Transverse colon (tissue), 4 donors: ENCODE results near the gene PRDM1. TPM values are rescaled to one million over a fixed set of nuclear protein-coding genes. Genes with fewer than 3 reads are reported as not detected.

ENCODE experiments used
- DNase-seq: peaks from one replicate; pipeline ENCODE4 v3.0.0-alpha.2; 2019
- H3K27ac ChIP-seq, 4 donors: fragments of 200-600 bp; sonication (generic); 2 replicates each; pipeline ENCODE4 v1.5.1; 2016 to 2018; ENCODE audit warnings: inconsistent platforms in 4 of 4
- H3K27me3 ChIP-seq: fragments of 200-600 bp; sonication (generic); 2 replicates; pipeline ENCODE4 v1.5.1; 2017; ENCODE audit warnings: inconsistent platforms
- H3K36me3 ChIP-seq, 4 donors: fragments of 200-600 bp; sonication (generic); 2 replicates each; pipeline ENCODE4 v1.5.1; 2017 to 2019; ENCODE audit warnings: inconsistent platforms in 4 of 4
- H3K4me1 ChIP-seq, 4 donors: fragments of 200-600 bp; sonication (generic); 2 replicates each; pipeline ENCODE4 v1.5.1; 2017 to 2020; ENCODE audit warnings: inconsistent platforms in 4 of 4
- H3K4me3 ChIP-seq, 4 donors: fragments of 200-600 bp; sonication (generic); 1 replicate in 1 of 4; 2 replicates in 3 of 4; pipeline versions ENCODE4 v1.5.1 to v1.6.1; 2017 to 2019; ENCODE audit warnings: inconsistent platforms in 4 of 4
- H3K9me3 ChIP-seq, 2 donors: fragments of 200-600 bp; sonication (generic); 2 replicates each; pipeline ENCODE4 v1.5.1; 2017 to 2019; ENCODE audit warnings: inconsistent platforms in 2 of 2
- CTCF ChIP-seq, 5 experiments: fragments of 200-600 bp in 3 of 5; fragments of 450-650 bp in 2 of 5; sonication (generic) in 3 of 5; IDR thresholded peaks; 1 replicate in 2 of 5; 2 replicates in 3 of 5; pipeline ENCODE4 v1.5.1; 2016 to 2017; ENCODE audit warnings: antibody characterized with exemption in 5 of 5, inconsistent platforms in 3 of 5, mild to moderate bottlenecking in 2 of 5, moderate library complexity in 1 of 5
- EP300 ChIP-seq: sonication (generic); formaldehyde crosslinking; IDR thresholded peaks from one replicate; pipeline ENCODE4 v1.6.1; 2017; ENCODE audit warnings: antibody characterized with exemption, low read depth
- POLR2A ChIP-seq: fragments of 450-650 bp; IDR thresholded peaks from one replicate; pipeline ENCODE4 v1.6.1; 2016; ENCODE audit warnings: antibody characterized with exemption, mild to moderate bottlenecking, moderate library complexity
- POLR2AphosphoS5 ChIP-seq, 3 donors: sonication (generic); formaldehyde crosslinking; IDR thresholded peaks; one replicate each; pipeline ENCODE4 v1.6.1; 2016; ENCODE audit warnings: antibody characterized with exemption in 3 of 3
- WGBS, 2 donors: methylation state at CpG; one replicate each; pipeline ENCODE4 v1.1.5; 2018; ENCODE audit warnings: low coverage in 1 of 2; 5-methylcytosine and 5-hydroxymethylcytosine counted together
- in situ Hi-C, 4 donors: fragments of 200-750 bp; cut with MboI; loops; one replicate each; pipeline versions ENCODE4 v1.15.0 to v1.15.1; 2017; ENCODE audit warnings: low sequenced_read_pairs in 3 of 4, low pct_ligation_motif_present in 1 of 4, low pct_unique_long_range_greater_than_20kb in 1 of 4
- intact Hi-C: fragments of 100-400 bp; cut with DNase I; formaldehyde crosslinking; loops from one replicate; pipeline ENCODE4 v1.15.1; 2023; ENCODE audit warnings: low total_unique reads
- total RNA-seq, 4 donors: library from RNA; depleted of rRNA; stranded (reverse); fragments of >200 nt; gene quantifications; one replicate each; pipeline ENCODE4 v1.1.0, GENCODE V29; 2016

The PRDM1 gene
- total RNA-seq, 4 donors from 2014 or later: 2.4 to 32.4 (median 18.6) TPM

- intact Hi-C loops (no loop called here), in situ Hi-C loops (loop anchor here in 1 of 4 donors (25.0 kb wide), 1 partner anchor 569 kb away; no protein-coding TSS in a partner anchor)
- 57 to 69% methylated on average over 1 to 5 of the region's 5 CpGs for WGBS, 2 donors
- H3K4me1 ChIP-seq: peaks cover 0 to 12% (median 4%) of the 10 kb centered on the region in 4 donors
- no peak for DNase-seq
- H3K27me3 ChIP-seq: no peaks in the 10 kb centered on the region
- no peak overlapping the region for H3K27ac ChIP-seq
- H3K4me3 ChIP-seq: no peak overlapping the region
- TF ChIP-seq EP300 (no peak), CTCF (IDR thresholded peaks at IDR 0.05) (peak in 1 of 5 experiments; percentile 6)
- no peaks in the 10 kb centered on the region for H3K36me3 ChIP-seq
- no peaks in the 10 kb centered on the region for H3K9me3 ChIP-seq
Measured at GRCh38 chr6:106056060-106056745, 29.9 kb upstream of the PRDM1 start.

- Histone ChIP-seq H3K27ac (no peak overlapping the region), H3K9me3 (no peaks in the 10 kb centered on the region), H3K4me1 (peaks cover 0 to 12% (median 4%) of the 10 kb centered on the region in 4 donors), H3K27me3 (no peaks in the 10 kb centered on the region), H3K4me3 (no peak overlapping the region), H3K36me3 (no peaks in the 10 kb centered on the region)
- no peak for TF ChIP-seq POLR2AphosphoS5 (IDR thresholded peaks at IDR 0.05)
- intact Hi-C loops: no loop called here
- peak; percentile 27 for DNase-seq
- WGBS, 2 donors: 0 to 42% methylated on average over 1 of the region's 1 CpG
- in situ Hi-C loops: loop anchor here in 1 of 4 donors (25.0 kb wide), 1 partner anchor 570 kb away; no protein-coding TSS in a partner anchor
Measured at GRCh38 chr6:106056746-106057390, 29.3 kb upstream of the PRDM1 start.

GRCh38 chr6:106059331-106059730 is 26.8 kb upstream of the PRDM1 start:
- WGBS, 2 donors: 84% methylated on average over 2 of the region's 2 CpGs
- intact Hi-C loops: loop anchor here (2.0 kb wide), 1 partner anchor 77 kb away; no protein-coding TSS in a partner anchor
- no peaks in the 10 kb centered on the region for H3K27me3 ChIP-seq
- H3K9me3 ChIP-seq: no peaks in the 10 kb centered on the region
- H3K36me3 ChIP-seq: no peaks in the 10 kb centered on the region
- no peak for TF ChIP-seq CTCF (IDR thresholded peaks at IDR 0.05)
- TF ChIP-seq POLR2A: no peak
- no peak for TF ChIP-seq EP300
- no peak for TF ChIP-seq POLR2AphosphoS5 (IDR thresholded peaks at IDR 0.05)
- H3K4me3 ChIP-seq: no peak overlapping the region
- no peak overlapping the region for H3K27ac ChIP-seq
- DNase-seq: no peak
- in situ Hi-C loops: loop anchor here in 1 of 4 donors (25.0 kb wide), 1 partner anchor 572 kb away; no protein-coding TSS in a partner anchor
- peaks cover 0 to 12% (median 4%) of the 10 kb centered on the region in 4 donors for H3K4me1 ChIP-seq

GRCh38 chr6:106060167-106060566 is 26.0 kb upstream of the PRDM1 start:
- intact Hi-C loops: no loop called here
- Histone ChIP-seq H3K27me3 (no peaks in the 10 kb centered on the region), H3K9me3 (no peaks in the 10 kb centered on the region), H3K4me3 (no peak overlapping the region), H3K27ac (no peak overlapping the region), H3K36me3 (no peaks in the 10 kb centered on the region), H3K4me1 (peaks cover 0 to 12% (median 4%) of the 10 kb centered on the region in 4 donors)
- no peak for TF ChIP-seq POLR2AphosphoS5 (IDR thresholded peaks at IDR 0.05)
- TF ChIP-seq CTCF (IDR thresholded peaks at IDR 0.05): no peak
- no peak for TF ChIP-seq POLR2A
- no peak for TF ChIP-seq EP300
- DNase-seq: no peak
- in situ Hi-C loops: loop anchor here in 1 of 4 donors (25.0 kb wide), 1 partner anchor 573 kb away; no protein-coding TSS in a partner anchor
- 75 to 80% methylated on average over 3 of the region's 3 CpGs for WGBS, 2 donors
